HG03108 (cell line): ENCODE data around the gene MLXIPL.
A peak's percentile ranks its signal among the peaks of the same experiment; 100 is the strongest.
"Not testable (repeated sequence)": the region's sequence is repeated elsewhere in the genome, so short reads cannot be mapped to it uniquely, and the experiment has no call there.

ENCODE experiments used
- ATAC-seq: cut with Tn5 transposase; IDR thresholded peaks from one replicate; pipeline ENCODE4 v1.9.1; 2021; ENCODE audit warnings: moderate library complexity; ENCODE audit not compliant: unreplicated experiment

Gene MLXIPL

DNA sequence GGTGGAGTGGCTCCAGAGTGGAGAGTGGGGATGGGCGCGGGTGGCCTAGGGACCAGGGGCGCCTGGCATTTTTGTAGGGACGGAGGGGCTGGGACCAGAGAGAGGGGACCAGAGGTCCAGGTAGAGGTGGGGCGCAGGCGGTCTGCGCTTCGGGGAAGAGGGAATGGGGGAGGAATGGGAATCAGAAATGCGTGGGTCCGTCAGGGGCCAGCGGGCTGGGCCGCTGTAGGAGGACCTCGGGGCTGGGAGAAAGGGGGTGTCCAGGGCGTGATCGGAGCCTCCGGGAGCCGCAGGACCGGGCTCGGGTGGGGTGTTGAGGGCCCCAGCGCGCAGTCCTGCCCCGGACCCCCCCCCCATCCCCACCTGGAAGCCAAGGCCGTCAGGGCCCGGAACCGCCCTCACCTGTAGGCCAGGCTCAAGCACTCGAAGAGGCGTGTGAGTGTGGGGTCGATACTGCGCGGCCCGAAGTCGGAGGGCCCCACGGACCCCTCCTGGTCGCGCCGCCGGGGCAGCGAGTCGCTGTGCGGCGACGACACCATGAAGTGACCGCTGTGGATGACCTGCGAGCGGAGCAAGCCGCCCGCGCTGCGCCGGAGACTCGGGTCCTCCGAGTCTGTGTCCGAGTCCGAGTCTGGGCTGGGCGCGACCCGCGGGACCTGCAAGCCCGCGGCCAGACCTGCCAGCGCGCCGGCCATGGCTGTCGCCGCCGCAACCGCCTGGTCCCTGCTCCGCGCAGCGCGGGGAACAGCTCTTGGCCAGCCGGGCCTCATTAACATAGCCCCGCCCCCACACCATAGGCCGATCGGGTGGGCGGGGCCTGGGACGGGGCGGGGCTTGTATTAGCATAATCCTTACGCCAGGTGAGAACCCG, at the start of gene MLXIPL:
TSS of gene MLXIPL (minus strand) at position 725 of the 871 bp plus-strand sequence. CDS start at position 695, 30 bp downstream.
- no peak for ATAC-seq

- no peak for ATAC-seq
Observed at GRCh38 chr7:73671857-73672445, 47.6 kb upstream of the MLXIPL start.

- ATAC-seq = no peak
Observed at GRCh38 chr7:73671322-73671661, 47.0 kb upstream of the MLXIPL start.

DNA sequence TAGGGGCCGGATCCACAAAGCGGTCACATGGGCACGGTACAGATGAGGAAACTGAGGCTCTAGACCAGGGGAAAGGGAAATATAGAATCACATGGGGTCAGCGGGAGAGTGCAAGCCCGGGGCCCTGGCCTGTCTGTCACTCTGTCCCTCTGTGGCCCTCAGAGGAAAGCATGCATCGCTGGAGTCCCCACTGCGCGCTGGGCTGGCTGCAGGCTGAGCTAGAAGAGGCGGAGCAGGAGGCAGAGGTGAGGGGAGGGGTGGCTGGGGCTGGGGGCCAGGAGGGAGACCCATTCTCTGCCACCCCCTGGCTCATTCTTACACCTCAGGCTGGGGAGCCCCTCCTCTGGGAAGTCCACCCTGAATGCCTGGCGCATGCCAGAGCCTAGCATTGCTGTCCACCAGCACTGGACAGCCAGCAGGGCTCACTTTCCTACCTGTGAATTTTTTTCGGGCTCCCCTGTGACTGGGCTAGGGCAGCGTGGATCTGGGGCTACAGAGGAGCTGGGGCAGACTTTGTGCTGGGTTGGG, 45.6 kb upstream of the MLXIPL start:
- ATAC-seq = no peak

- no peak for ATAC-seq
Observed at GRCh38 chr7:73669288-73669701, 45.0 kb upstream of the MLXIPL start.

- no peak for ATAC-seq
Observed at GRCh38 chr7:73668886-73669230, 44.5 kb upstream of the MLXIPL start.

DNA sequence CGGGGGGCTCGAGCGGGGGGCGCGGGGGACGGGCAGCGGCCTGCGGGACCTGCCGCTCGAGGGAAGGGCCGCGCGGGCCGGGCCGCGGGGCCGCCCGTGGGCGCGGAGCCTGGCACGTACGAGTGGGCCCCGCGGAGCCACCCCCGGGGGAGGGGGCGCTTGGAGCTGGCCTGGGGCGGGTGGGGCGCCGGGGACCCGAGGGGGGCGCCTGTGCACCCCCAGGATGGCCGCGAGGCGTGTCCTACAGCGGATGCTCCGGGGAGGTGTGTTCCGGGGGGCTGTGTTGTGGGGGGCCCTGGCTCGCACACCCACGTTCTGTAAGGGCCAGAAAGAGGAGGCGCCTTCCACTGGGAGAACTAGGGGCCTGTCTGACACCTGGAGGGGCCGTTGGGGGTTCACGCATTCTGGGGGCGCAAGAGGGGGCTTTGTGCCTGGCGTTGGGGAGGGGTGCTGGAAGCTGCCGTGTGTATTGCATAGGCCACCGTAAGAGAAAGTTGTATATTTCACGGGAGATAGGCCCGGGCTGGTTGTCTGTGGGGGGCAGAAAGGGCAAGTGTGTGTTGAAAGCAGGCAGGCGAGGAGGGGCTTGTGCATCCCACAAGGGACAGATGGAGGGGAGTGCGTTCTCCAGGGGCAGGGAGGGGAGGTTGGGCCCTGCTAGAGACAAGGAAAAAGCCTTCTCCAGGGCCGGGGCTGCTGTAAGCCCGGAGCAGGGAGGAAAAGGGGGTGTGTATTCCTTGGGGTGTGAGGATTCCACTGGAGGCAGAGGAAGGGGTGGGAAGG, 44.0 kb upstream of the MLXIPL start:
- ATAC-seq = no peak

- peak; percentile 88 for ATAC-seq
Observed at GRCh38 chr7:73667344-73668102, 43.2 kb upstream of the MLXIPL start, which contains the start of gene VPS37D. Gene VPS37D, plus strand, starts transcription at chr7:73667831. Its CDS starts 128 bp downstream, at chr7:73667959.

DNA sequence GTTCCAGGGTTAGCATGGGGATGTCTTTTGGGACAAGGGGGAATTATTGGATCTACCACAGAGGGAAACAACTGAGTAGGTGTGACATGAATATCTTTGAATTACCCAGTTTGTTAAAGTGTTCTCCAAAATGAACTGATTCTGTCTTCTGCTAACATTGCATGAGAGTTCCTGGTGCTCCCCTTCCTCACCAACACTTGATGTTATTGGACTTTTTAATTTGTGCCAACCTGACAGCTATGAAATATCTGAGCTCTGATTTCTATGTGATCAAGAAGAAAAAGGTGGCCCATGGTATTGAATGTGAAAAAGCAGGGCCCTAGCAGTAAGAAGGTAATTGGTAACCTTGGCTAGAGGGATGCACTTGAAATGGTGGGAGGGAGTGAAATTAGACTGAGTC, 38.7 kb upstream of the MLXIPL start:
- ATAC-seq = no peak

- ATAC-seq = not testable (repeated sequence)
Observed at GRCh38 chr7:73660594-73660993, 36.3 kb upstream of the MLXIPL start.

GRCh38 chr7:73659983-73660382, 35.7 kb upstream of the MLXIPL start:
- ATAC-seq = no peak

- ATAC-seq = not testable (repeated sequence)
Observed at GRCh38 chr7:73655309-73655708, 31.0 kb upstream of the MLXIPL start.

DNA sequence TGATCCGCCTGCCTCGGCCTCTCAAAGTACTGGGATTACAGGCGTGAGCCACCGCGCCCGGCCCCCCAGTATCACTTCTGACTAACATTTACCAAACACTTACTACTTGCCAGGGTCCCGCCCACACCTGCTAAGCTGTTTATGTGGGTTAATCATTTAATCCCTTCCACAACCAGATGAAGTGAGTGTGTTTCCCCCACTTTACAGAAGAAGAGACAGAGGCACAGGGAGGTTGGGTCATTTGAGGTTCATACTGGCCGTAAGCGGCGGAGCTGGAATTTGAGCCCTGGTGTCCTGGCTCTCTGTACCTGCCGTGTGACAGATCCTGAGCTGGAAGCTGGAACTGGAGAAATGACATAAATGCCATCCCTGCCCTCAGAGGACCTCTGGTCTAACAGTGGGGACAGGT, 28.2 kb upstream of the MLXIPL start:
- ATAC-seq = no peak

DNA sequence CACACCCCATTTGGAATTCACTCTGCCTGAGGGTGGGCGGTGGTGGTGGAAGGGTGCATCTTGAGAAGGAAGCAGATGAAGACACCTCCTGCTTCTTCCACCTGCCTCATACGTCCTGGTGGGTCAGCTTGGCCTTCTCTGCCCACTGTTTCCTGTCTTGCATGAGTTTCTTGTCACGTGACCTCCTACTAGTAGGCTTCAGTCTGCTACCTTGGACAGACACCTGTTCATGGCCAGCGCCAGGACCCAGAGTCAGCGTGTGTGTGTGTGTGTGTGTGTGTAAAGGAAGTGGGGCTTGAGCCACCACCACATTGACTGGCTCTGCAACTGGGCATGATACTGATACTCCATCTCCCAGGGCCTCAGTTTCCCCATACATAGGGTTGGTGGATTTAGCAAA, 26.2 kb upstream of the MLXIPL start:
- ATAC-seq = no peak

GRCh38 chr7:73649576-73649975, 25.3 kb upstream of the MLXIPL start:
- no peak for ATAC-seq

DNA sequence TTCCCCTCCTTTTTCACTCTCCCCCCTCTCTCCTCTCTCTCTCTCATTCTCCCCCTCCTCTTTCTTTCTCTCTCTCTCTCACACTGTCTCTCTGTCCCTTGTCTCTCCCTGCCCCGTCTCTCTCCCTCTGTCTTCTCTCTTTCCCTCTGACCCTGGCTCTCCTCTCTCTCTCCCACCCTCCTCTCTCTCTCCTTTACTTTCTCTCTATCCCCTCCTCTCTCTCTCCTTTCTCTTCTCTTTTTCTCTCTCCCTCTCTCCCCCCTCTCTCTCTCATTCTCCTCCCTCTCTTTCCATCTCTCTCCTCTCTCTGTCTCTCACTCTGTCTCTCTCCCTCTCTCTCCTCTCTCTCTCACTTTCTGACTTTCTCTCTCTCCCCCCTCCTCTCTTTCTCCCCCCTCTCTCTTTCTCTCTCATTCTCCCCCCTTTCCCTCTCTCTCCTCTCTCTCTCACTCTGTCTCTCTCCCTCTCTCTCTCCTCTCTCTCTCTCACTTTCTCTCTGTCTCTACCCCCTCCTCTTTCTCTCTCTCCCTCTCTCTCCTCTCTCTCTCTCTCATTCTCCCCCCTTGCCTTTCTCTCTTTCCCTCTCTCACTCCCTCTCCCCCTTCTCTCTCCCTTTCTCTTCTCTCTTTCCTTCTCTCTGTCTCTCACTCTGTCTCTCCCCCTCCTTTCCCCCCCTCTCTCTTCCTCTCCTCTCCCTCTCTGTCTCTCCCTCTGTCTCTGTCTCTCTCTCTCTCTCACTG, 24.4 kb upstream of the MLXIPL start:
- ATAC-seq = no peak

GRCh38 chr7:73647725-73648592, 23.6 kb upstream of the MLXIPL start:
- ATAC-seq = no peak

DNA sequence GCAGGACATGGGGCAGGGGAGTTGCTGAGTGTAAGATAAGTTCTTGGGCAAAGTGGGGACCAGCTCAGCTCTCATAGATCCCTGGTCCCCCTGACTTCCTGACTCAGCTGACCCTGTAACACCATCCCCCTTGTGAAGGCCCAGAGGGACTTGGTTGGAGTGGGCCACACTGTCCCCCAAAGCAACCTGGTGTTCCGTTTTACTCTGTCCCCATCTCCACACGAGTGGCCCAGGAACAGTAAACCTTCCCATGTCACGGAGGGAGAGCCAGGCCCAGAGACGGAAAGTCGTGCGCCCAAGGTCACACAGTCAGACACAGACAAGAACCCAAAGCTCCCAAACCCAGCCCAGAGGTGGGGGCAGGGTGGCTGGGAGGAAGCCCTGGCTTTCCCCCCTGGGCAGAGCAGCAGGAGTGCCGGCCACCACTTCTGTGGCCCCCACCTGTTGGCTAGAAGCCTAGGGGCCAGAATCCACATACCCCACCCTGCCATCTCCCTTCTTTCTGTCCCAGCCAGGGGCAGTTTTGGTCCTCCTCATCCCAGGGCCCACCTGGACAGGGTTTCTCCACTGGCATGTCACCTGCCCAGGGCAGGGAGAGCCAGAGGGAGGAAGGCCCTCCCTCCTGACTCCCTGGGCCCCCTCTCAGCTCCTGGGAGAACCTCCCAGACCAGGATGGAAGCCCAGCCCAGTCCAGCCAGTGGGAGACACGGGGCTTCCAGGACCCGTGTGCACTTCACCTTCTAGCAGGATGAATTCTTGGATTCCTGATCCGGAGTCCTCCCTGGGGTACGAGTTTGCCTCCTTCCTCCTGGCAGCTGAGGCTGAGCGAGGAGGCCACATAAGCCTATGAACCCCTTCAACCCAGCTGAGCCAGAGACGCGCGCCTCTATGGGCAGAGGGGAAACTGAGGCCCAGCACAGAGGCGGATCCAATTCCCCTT, 22.7 kb upstream of the MLXIPL start:
- ATAC-seq = no peak
